WERI-Rb-1 (cell line): ENCODE measurements around the gene MSH3.

ENCODE experiments used
- DNase-seq: peaks from one replicate; pipeline ENCODE4 v3.0.0-alpha.2; 2020
- H3K27ac ChIP-seq: fragments of 250-450 bp; sonication (Bioruptor Pico); 2 replicates; pipeline ENCODE4 v1.5.1; 2020; ENCODE audit warnings: mild to moderate bottlenecking, moderate library complexity
- H3K27me3 ChIP-seq: fragments of 250-450 bp; sonication (Bioruptor Pico); 2 replicates; pipeline ENCODE4 v1.5.1; 2021; ENCODE audit warnings: mild to moderate bottlenecking, low read depth, moderate library complexity; ENCODE audit not compliant: insufficient read depth, severe bottlenecking
- H3K36me3 ChIP-seq: fragments of 250-450 bp; sonication (Bioruptor Pico); 2 replicates; pipeline ENCODE4 v1.5.1; 2020; ENCODE audit warnings: mild to moderate bottlenecking, moderate library complexity
- H3K4me3 ChIP-seq: 2 replicates; pipeline ENCODE4 v1.5.1; 2011; ENCODE audit warnings: low read depth, mild to moderate bottlenecking, control low read depth, low read length
- H3K9me3 ChIP-seq: fragments of 250-450 bp; sonication (Bioruptor Pico); 2 replicates; pipeline ENCODE4 v1.5.1; 2021; ENCODE audit warnings: mild to moderate bottlenecking, moderate library complexity; ENCODE audit not compliant: severe bottlenecking
- CTCF ChIP-seq: IDR thresholded peaks from 2 replicates; pipeline ENCODE4 v1.5.1; 2011; ENCODE audit warnings: low read depth, mild to moderate bottlenecking, control low read depth, inconsistent platforms, low read length

MSH3 gene

GRCh38 chr5:80866371-80866770 is 211.9 kb downstream of the MSH3 start:
- no peak for DNase-seq
- H3K27ac ChIP-seq: no peak overlapping the region
- H3K27me3 ChIP-seq: no peaks in the 10 kb centered on the region
- no peaks in the 10 kb centered on the region for H3K9me3 ChIP-seq
- TF ChIP-seq CTCF: no peak
- H3K36me3 ChIP-seq: peaks cover 11% of the 10 kb centered on the region
- no peak overlapping the region for H3K4me3 ChIP-seq

- no peak overlapping the region for H3K27ac ChIP-seq
- H3K36me3 ChIP-seq: peaks cover 11% of the 10 kb centered on the region
- TF ChIP-seq CTCF: no peak
- no peak overlapping the region for H3K4me3 ChIP-seq
- H3K9me3 ChIP-seq: no peaks in the 10 kb centered on the region
- H3K27me3 ChIP-seq: no peaks in the 10 kb centered on the region
- no peak for DNase-seq
Measured at GRCh38 chr5:80867233-80867632, 212.8 kb downstream of the MSH3 start.

GRCh38 chr5:80870442-80870841 is 216.0 kb downstream of the MSH3 start:
- DNase-seq: no peak
- H3K27me3 ChIP-seq: no peaks in the 10 kb centered on the region
- no peak overlapping the region for H3K27ac ChIP-seq
- no peaks in the 10 kb centered on the region for H3K9me3 ChIP-seq
- no peak overlapping the region for H3K4me3 ChIP-seq
- H3K36me3 ChIP-seq: peaks cover 11% of the 10 kb centered on the region
- no peak for TF ChIP-seq CTCF

GRCh38 chr5:80871541-80871961 is 217.1 kb downstream of the MSH3 start:
- H3K27me3 ChIP-seq: no peaks in the 10 kb centered on the region
- peaks cover 10% of the 10 kb centered on the region for H3K36me3 ChIP-seq
- no peak for TF ChIP-seq CTCF
- H3K4me3 ChIP-seq: no peak overlapping the region
- no peak for DNase-seq
- no peaks in the 10 kb centered on the region for H3K9me3 ChIP-seq
- no peak overlapping the region for H3K27ac ChIP-seq

GRCh38 chr5:80874162-80874561 is 219.7 kb downstream of the MSH3 start:
- H3K36me3 ChIP-seq: peaks cover 9% of the 10 kb centered on the region
- no peak overlapping the region for H3K27ac ChIP-seq
- no peak for TF ChIP-seq CTCF
- no peak for DNase-seq
- H3K4me3 ChIP-seq: no peak overlapping the region
- H3K9me3 ChIP-seq: no peaks in the 10 kb centered on the region
- no peaks in the 10 kb centered on the region for H3K27me3 ChIP-seq

- TF ChIP-seq CTCF: no peak
- H3K27ac ChIP-seq: no peak overlapping the region
- no peak overlapping the region for H3K4me3 ChIP-seq
- DNase-seq: no peak
- H3K9me3 ChIP-seq: no peaks in the 10 kb centered on the region
- no peaks in the 10 kb centered on the region for H3K27me3 ChIP-seq
- H3K36me3 ChIP-seq: peaks cover 9% of the 10 kb centered on the region
Measured at GRCh38 chr5:80877592-80877991, 223.1 kb downstream of the MSH3 start.
